Measurements from ENCODE around the gene CPZ.
A peak's percentile ranks its signal among the peaks of the same experiment; 100 is the strongest.

Gene CPZ

DNA sequence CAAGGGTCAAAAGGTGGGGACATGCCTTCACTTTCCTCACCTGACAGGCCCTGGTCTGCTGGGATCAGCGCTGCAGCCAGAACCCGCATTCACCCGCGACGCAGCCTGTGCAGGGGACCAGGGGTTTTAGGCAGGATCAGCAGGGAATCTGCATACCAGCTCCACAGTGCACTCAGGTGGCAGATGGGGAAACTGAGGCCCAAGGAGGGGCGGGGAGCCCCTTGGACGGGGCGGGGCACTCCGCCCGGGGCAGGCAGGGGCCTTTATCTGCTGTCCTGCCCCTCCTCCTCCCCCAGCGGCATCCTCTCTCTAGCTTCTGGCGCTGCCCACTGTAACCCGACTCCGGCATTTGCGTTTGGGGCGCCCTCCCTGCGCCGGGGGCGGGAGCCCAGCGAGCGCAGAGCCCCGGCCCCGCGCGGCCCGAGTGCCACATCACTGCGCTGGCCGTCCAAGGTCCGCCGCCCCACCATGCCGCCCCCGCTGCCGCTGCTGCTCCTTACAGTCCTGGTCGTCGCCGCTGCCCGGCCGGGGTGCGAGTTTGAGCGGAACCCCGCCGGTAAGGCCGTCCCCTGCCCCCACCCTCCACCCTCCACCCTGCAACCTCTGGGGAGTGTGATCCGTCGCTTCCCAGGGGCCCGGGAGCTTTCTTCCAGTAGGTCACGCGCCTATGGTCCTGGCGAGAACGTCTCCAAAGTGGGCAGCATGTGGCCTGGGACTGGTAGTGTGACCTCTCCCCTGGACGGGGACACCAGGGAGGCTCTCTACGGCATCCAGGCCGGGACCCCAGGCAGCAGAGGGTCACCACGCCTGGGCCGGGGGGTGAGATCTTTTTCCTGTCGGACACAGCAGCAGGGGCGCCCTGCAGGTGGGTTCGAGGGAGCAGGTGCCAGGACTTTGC lies at the start of gene CPZ:
Gene CPZ (plus strand): TSS at position 400 of the 898 bp plus-strand sequence. CDS start 69 bp downstream, at position 469.
- in situ Hi-C loops (cut with HindIII; ENCODE audit: low pct_ligation_motif_present, low pct_unique_long_range_greater_than_20kb, low sequenced_read_pairs), result no loop called here
- no peak for DNase-seq

DNA sequence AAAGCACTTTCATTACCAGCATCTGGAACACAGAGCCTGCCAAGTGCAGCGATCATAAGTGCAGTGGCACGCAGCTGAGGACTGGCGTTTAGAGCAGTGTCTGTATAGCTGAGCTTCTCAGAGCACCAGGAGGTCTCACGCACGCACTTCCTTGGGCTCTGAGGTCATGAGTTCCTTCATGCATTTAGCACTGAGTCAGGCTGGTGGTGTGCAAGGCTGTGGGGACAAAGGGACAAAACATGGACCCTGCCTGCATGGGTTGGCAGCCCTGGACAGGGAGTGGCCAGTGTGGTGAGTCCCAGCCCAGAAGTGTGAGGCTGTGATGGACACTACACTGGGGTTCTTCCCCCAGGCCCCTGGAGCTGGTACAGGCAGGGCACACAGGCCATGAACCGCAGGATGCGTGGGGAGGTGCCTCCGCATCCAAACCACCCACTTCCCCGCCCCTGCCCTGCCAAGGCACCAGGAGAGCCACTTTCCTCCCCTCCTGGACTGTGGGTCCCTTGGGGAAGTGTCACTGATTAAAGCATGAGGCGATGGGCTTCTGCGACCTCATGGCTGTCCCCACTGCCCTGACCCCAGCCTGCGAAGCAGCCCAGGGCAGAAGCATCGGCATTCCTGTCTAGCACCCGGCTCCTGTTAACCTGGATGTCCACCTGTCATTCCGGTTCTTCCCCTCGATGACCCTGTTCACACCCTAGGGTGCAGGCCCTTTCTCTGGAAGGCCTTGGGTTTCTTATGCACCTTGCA lies 49.6 kb upstream of the CPZ start:
- DNase-seq, result no peak
- in situ Hi-C loops (cut with HindIII; ENCODE audit: low pct_ligation_motif_present, low pct_unique_long_range_greater_than_20kb, low sequenced_read_pairs), result no loop called here

DNA sequence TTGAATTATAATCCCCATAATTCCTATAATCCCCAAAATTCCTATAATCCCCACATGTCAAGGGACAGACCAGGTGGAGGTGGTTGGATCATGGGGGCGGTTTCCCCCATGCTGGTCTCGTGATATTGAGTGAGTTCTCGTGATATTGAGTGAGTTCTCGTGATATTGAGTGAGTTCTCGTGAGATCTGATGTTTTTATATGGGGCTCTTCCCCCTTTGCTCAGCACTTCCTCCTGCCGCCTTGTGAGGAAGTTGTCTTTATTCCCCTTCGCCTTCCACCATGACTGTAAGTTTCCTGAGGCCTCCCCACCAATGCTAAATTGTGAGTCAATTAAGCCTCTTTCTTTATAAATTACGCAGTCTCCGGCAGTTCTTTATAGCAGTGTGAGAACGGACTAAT lies 48.9 kb upstream of the CPZ start:
- in situ Hi-C loops (cut with HindIII; ENCODE audit: low pct_ligation_motif_present, low pct_unique_long_range_greater_than_20kb, low sequenced_read_pairs), result no loop called here
- DNase-seq, result no peak

DNA sequence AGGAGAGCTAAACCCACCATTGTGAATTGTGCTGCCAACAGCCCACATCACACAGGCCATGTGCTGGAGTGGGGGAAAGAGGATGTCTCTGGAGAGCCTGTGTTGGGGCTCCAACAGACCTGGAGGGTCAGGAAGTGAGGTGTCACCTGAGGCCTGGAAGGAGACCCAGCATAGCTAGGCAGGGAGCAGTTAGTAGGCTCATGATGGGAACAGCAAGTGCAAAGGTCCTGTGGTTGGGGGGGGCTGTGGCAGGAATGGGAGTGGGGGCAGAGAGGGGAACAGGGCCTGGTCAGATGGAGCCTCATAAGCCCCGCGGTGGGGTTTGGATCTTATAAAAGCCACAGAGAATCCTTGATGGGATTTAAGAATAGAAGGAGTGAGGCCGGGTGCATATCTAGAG lies 48.3 kb upstream of the CPZ start:
- in situ Hi-C loops (cut with HindIII; ENCODE audit: low pct_ligation_motif_present, low pct_unique_long_range_greater_than_20kb, low sequenced_read_pairs), result no loop called here
- DNase-seq, result no peak

DNA sequence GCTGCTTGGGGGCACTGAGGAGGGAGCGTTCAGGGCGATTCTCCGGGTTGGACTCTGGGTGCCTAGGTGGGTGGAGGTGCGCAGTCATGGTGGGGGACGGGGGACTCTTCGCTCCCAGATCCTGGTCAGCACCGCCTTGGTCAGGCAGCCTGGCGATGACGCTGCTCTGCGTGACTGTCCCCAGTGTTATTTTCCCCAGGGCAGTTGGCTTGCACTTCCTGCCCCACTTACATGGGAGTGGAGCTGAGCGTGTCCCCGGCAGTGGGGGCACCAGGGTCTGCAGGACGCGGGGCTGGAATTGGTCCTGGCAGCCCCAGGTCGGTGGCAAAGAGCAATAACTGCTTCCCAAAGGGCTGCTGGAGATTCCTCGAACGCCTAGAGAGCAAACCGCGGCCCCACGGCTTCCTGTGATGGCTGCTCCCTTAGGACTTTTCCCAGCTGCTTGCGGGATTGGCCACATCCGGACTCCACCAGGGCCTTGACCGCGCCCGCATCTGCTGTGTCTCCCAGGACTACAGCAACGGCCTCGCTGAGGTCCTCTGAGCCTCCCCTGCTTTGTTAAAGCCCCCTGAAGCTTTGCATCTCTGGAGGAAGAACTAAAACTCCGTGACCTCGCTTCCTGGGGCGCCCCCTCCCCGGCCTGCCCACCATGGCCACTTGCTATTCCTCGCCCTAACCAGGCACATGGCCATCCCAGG lies 47.7 kb upstream of the CPZ start:
- in situ Hi-C loops (cut with HindIII; ENCODE audit: low pct_ligation_motif_present, low pct_unique_long_range_greater_than_20kb, low sequenced_read_pairs), result no loop called here
- no peak for DNase-seq

DNA sequence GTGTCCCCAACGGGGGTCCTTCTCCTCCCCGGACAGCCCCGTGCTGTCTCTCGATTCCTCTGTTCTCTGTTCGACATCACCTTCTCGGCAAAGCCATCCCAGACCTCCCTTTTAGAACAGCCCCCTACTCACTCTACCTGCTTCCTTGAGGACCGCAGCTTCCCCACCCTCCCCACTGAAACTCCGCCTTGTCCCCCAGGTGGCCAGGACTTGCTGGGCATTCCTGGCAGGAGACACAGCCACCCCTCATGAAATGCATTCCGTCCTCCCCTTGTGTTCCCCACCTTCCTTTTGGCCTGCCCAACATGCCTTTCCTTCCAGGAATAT lies 47.2 kb upstream of the CPZ start:
- DNase-seq, result no peak
- in situ Hi-C loops (cut with HindIII; ENCODE audit: low pct_ligation_motif_present, low pct_unique_long_range_greater_than_20kb, low sequenced_read_pairs), result no loop called here

DNA sequence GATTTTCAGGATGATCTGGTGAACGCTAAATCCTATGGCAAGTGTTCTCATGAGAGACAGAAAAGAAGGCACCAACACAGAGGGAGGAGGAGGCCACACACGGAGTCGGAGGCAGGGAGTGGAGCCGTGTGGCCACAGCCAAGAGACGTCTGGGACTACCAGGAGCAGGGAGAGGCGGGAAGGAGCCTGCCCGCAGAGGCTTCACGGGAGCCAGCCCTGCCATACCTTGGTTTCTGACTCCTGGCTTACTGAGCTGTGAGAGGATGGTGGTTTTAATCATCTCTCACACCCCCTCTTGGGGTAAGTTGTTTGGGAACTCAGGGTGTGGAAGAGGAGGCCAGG lies 45.8 kb upstream of the CPZ start:
- DNase-seq, result no peak
- in situ Hi-C loops (cut with HindIII; ENCODE audit: low pct_ligation_motif_present, low pct_unique_long_range_greater_than_20kb, low sequenced_read_pairs), result no loop called here

DNA sequence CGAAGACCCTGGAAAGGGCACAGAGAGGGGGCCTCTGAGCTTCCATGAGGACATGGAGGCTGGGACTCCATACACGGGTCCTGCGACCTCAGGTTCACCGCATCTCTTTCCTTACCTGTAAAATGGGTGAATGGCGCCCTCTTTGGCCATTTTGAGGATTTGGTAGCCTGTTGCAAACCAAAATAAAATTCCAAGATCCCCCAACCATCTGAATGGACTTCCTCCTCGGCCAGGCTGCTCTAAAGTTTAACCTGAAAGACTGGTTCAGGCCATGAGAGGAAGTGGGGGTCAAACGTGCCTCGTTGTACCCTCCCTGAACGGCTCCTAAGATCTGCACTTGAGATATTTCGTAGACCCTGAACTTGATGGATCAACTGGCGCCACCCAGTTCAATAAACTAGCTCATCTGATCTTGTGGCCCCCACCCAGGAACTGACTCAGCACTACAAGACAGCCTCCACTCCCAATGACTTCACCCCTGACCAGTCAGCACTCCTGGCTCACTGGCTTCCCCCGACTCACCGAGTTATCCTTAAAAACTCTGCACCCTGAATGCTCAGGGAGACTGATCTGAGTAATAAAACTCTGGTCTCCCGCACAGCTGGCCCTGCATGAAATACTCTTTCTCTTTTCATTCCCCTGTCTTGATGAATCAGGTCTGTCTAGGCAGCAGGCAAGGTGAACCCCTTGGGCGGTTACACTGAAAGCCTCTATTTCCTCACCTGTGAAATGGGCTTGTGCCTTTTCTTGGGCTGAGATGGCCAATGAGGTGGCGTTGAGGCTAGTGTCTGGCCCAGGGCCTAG lies 45.3 kb upstream of the CPZ start:
- peak; percentile 49 for DNase-seq

DNA sequence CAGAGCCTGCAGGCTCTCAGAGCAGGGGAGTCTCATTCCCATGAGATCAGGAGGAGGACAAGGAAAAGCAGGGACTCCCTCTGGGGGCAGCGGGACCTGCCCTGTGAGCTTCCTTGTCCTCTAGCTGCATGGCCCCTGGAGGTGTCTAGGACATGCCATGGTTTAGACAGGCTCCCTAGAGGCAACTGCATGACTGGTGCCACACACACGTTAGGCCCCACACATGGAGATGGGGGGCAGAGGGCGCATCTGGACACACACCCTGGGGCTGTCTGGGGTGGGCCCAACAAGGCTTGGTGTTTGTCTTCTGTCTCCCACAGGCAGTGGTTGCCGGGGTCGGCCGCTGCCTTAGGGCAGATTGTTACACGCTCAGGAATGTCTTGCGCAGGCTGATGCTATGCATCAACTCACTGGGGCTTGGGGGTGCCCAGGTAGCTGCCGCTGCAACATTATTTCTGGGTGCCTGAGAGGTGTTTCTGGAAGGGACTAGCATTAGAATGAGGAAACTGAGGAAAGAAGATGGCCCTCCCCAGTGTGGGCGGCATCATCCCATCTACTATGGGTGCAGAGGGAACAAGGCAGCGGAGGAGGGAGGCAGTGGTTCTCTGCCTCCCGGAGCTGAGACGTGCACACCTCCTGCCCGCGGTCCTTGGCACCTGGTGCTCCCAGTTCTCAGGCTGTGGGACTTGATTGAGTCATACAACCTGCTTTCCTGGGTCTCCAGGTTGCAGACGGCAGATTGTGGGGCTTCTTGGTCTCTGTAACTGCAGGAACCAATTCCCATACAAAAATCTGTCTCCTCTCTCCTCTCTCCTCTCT lies 44.4 kb upstream of the CPZ start:
- no peak for DNase-seq
- in situ Hi-C loops (cut with HindIII; ENCODE audit: low pct_ligation_motif_present, low pct_unique_long_range_greater_than_20kb, low sequenced_read_pairs), result no loop called here

More for the DNA sequence above, 45.3 kb upstream of the CPZ start:
- in situ Hi-C loops (cut with HindIII; ENCODE audit: low pct_ligation_motif_present, low pct_unique_long_range_greater_than_20kb, low sequenced_read_pairs), result no loop called here

DNA sequence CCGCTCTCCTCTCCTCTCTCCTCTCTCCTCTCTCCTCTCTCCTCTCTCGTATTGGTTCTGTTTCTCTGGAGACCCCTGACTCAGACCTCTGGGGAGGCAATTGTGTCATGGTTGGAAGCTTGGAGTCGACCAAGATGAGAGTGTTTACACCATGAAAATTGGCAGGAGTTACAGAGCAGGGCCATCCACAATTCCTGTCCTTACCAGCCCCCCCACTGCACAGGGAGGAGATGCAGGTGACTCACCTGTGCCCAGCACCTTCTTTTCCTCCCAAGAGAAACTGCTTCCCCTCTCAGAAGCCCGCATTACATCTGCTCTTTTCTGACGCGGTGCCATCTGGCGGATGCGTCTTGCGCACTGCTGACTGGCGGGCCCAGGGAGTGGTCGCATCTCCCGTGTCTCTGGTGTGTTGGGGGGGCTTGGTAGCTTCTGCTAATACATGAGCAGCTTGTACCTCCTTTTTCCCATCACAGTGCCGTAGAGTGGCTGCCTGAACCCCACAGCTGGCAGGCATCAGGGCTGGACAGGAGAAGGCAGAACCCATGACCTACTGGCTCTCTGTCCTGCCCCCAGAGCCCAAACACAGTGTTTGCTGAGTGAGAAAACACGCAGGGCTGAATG lies 43.7 kb upstream of the CPZ start:
- in situ Hi-C loops (cut with HindIII; ENCODE audit: low pct_ligation_motif_present, low pct_unique_long_range_greater_than_20kb, low sequenced_read_pairs), result no loop called here
- no peak for DNase-seq

DNA sequence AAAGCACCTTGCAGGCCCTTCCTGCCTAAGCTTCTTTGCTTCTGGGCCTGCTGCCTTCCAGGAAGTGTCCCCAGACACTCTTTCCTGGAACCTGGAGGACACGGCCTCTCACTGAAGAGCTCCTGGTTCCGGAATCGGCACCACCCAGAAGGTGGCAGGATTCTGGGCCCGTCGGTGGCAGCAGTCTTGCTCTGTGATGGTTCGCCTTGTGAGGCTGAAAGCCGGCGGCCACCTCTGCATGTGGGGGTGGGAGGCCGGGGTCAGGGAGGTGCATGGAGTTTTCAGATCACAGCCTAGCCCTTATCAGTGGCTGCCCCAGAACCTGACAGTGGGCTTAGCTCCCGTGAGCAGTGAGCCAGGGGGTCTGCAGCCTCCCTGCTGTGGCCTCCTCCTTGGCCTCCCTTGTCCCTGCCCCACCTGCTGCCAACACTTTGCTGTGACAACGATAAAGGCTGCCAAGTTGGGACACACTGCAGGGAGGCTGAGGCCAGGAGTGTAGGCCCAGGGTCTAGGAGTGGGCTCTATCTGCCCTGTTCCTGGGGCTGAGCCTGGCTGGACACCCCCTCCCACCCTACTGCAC lies 43.1 kb upstream of the CPZ start:
- no peak for DNase-seq
- in situ Hi-C loops (cut with HindIII; ENCODE audit: low pct_ligation_motif_present, low pct_unique_long_range_greater_than_20kb, low sequenced_read_pairs), result no loop called here

DNA sequence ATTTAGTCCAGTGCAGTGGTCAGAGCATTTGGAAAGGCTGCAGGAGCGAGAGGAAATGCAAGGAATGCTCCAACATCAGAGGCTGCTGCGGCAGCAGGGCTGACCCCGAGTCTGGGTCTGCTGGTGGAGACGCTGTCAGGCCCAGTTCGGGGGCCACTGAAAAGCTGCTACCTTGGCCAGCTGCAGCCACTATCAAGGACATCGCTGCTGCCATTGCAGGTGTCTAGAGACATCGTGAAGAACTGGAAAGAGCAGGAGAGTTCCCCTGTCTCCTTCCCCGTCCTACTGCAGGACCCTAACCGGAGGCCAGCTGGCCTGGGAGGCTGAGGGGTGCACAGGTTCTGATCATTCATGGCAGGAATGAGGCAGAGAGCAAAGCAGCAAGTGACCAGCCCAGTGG lies 41.9 kb upstream of the CPZ start:
- in situ Hi-C loops (cut with HindIII; ENCODE audit: low pct_ligation_motif_present, low pct_unique_long_range_greater_than_20kb, low sequenced_read_pairs), result no loop called here
- no peak for DNase-seq

DNA sequence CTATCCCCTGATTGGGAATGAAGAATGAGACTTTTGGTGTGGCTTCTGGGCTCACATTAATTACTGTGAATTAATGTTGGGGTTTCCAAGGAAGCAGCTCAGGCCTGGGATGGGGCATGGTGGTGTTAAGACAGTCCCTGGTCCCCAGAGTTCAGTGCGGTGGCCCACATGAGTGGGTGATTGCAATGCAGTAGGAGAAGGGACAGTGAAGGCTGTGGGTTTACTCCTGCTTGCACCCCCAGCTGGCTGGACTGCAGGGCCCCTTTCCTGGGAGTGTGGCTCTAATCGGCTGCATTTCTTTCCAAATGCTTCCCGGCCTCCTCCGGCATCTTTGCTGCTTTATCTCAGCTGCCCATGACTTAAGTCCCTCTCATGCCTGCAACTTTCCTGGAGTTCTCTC lies 40.5 kb upstream of the CPZ start:
- no peak for DNase-seq
- in situ Hi-C loops (cut with HindIII; ENCODE audit: low pct_ligation_motif_present, low pct_unique_long_range_greater_than_20kb, low sequenced_read_pairs), result no loop called here

DNA sequence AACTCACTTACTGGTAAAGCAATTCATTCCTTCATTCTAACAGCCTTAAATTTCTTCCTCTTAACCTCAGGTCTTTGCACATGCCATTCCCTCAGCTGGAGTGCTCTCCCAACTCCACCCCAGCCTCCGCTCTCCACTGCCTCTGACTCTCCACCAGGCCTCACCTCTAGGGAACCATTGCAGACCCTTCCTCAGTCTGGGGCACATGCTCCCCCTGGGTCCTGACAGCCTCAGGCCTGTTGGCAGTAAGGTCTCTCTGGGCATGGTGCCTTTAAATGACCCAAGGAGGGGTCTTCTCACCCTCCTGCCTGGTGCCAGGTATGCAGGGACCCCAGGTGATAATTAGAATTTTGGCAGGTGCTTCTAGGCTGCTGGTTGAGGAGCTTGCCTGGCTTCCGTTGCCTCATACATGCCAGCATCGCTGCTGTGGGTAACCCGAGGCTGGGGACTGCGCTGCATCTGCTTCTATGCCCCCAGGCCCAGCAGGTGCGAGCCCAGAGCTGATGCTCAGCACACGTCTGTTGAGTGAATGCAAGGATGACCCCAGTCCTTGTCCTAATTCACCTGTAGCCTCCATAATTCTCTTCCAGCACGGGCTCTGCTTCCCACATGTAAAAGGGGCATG lies 39.9 kb upstream of the CPZ start:
- in situ Hi-C loops (cut with HindIII; ENCODE audit: low pct_ligation_motif_present, low pct_unique_long_range_greater_than_20kb, low sequenced_read_pairs), result no loop called here
- DNase-seq, result no peak

DNA sequence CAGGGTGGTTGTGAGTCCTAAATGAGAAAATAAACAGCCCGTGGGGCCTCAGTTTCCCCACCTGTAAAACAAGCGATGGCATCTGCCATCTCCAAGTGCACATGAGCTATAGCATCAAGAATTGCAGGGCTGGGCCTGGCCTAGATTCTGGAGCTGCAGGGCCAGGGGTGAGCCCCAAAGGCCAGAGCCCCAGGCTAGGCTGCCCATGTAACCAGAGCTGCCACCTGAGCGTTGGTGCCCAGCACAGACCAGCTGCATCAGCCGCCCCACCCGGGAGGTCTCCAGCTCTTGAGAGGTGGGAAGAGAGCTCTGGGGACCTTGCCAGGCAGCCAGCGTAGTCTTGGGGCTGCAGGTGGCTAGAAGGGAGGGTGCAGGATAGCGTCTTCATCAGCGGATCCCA lies 39.3 kb upstream of the CPZ start:
- no peak for DNase-seq
- in situ Hi-C loops (cut with HindIII; ENCODE audit: low pct_ligation_motif_present, low pct_unique_long_range_greater_than_20kb, low sequenced_read_pairs), result no loop called here

DNA sequence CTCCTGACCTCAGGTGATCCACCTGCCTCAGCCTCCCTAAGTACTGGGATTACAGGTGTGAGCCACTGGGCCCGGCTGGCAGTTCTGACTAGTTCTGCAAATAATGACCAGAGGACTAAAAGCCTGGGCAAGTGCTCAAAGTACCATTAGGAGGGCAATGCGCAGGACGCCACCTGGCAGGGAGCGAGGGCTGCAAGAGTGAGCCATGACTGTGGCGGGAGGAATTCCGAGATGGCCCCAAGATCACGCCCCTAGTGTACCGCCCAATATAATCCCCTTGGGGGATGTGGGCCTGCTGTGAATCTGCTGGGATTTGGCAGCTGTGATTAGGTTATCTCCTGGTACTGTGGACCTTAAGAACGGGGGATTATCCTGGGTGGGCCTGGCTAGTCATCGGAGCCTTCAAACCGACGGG lies 38.6 kb upstream of the CPZ start:
- DNase-seq, result no peak
- in situ Hi-C loops (cut with HindIII; ENCODE audit: low pct_ligation_motif_present, low pct_unique_long_range_greater_than_20kb, low sequenced_read_pairs), result no loop called here

DNA sequence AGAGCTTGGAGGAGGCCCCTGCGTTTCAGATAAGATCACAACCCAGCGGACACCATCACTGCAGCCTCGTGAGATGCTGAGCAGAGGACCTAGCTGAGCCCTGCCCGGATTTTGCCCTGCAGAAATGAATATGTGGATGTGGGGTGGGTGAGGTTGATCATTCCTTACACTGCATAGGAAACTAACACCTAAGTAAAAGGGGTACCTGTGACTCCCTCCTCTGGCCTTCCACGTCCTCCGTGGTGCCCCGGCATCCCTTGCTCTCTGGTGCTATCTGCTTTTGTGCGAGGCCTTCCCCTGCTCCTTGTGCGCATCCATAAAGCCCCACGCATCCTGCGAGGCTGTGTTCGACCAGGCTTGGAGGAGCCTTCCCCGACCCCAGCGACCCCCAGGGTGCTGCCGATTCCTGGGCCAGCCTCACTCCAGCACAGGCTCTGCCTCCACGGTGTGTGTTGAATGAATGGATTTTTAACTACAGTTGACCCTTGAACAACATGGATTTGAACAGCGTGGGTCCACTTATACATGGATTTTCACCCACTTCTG lies 37.9 kb upstream of the CPZ start:
- no peak for DNase-seq
- in situ Hi-C loops (cut with HindIII; ENCODE audit: low pct_ligation_motif_present, low pct_unique_long_range_greater_than_20kb, low sequenced_read_pairs), result no loop called here

All from ACHN (cell line).